Natural killer cell treated with Interleukin-12 subunit alpha and Interleukin-12 subunit beta and Interleukin-15 and Interleukin-18, amount 100 ng/mL, for 72 hours (primary cell): ENCODE results near the gene BCDIN3D. TPM values are rescaled to one million over a fixed set of nuclear protein-coding genes. Genes with fewer than 3 reads are reported as not detected.

Experiments used
- ATAC-seq, 2 donors: fragments of 150-1000 bp; cut with Tn5 transposase in 1 of 2; sonication (Bioruptor Pico), chemical (Tn5 transposase) in 1 of 2; 2 replicates each; pipeline ENCODE4 v1.10.0; 2021
- DNase-seq: peaks from one replicate; pipeline ENCODE4 v3.0.0; 2022; ENCODE audit warnings: low spot score
- H3K27ac Mint-ChIP-seq, 2 donors: 1 replicate in 1 of 2; 2 replicates in 1 of 2; pipeline ENCODE4 v1.8.0; 2022; ENCODE audit warnings: mixed read lengths in 2 of 2, mild to moderate bottlenecking in 1 of 2, moderate library complexity in 1 of 2
- H3K27me3 Mint-ChIP-seq, 2 donors: 1 replicate in 1 of 2; 2 replicates in 1 of 2; pipeline ENCODE4 v1.8.0; 2022; ENCODE audit warnings: mixed read lengths in 2 of 2
- H3K36me3 Mint-ChIP-seq: one replicate; pipeline ENCODE4 v1.8.0; 2022; ENCODE audit warnings: mixed read lengths
- H3K4me1 Mint-ChIP-seq, 2 donors: 1 replicate in 1 of 2; 2 replicates in 1 of 2; pipeline ENCODE4 v1.8.0; 2022; ENCODE audit warnings: low read depth in 2 of 2, mixed read lengths in 2 of 2, mild to moderate bottlenecking in 1 of 2
- H3K4me3 Mint-ChIP-seq: one replicate; pipeline ENCODE4 v1.8.0; 2022; ENCODE audit warnings: mixed read lengths
- H3K9me3 Mint-ChIP-seq: 2 replicates; pipeline ENCODE4 v1.8.0; 2022; ENCODE audit warnings: mixed read lengths
- total RNA-seq, 2 donors: library from RNA; stranded (reverse); gene quantifications; one replicate each; pipeline ENCODE4 v1.2.3, GENCODE V29; 2022

The BCDIN3D gene
- total RNA-seq, 2 donors from 2014 or later, result 5.9 to 6.8 TPM

DNA sequence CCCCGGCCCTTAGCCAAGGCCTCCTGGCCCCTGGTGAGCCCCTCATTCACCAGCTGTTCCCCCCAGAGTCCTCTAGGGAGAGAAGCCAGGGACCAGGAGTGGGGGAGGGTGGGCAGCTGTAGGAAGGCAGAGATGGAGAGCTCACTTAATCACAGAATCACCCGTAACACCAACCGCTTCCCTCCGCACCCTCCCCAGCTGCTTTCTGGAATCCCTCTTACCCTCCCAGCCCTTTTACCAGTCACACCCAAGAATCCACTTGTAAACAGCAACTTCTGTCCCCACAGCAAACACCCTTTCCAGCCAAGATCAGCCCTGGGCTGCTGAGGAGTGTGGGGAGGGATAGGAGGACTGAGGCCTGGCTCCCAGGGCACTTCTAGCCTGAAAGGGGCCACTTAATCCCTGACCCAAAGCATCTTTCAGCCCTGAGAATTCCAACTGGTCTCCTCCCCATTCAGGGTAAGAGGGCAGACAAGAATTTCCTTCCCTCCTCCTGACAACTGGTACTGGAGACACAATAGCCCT is 33.5 kb downstream of the BCDIN3D start:
- H3K36me3 Mint-ChIP-seq, result no peaks in the 10 kb centered on the region
- H3K27me3 Mint-ChIP-seq, result no peaks in the 10 kb centered on the region
- H3K27ac Mint-ChIP-seq, result no peak overlapping the region
- no peak for DNase-seq
- H3K9me3 Mint-ChIP-seq, result no peaks in the 10 kb centered on the region
- H3K4me1 Mint-ChIP-seq, result peaks cover 0 to 5% of the 10 kb centered on the region in 2 donors
- ATAC-seq, result no peak
- no peak overlapping the region for H3K4me3 Mint-ChIP-seq

DNA sequence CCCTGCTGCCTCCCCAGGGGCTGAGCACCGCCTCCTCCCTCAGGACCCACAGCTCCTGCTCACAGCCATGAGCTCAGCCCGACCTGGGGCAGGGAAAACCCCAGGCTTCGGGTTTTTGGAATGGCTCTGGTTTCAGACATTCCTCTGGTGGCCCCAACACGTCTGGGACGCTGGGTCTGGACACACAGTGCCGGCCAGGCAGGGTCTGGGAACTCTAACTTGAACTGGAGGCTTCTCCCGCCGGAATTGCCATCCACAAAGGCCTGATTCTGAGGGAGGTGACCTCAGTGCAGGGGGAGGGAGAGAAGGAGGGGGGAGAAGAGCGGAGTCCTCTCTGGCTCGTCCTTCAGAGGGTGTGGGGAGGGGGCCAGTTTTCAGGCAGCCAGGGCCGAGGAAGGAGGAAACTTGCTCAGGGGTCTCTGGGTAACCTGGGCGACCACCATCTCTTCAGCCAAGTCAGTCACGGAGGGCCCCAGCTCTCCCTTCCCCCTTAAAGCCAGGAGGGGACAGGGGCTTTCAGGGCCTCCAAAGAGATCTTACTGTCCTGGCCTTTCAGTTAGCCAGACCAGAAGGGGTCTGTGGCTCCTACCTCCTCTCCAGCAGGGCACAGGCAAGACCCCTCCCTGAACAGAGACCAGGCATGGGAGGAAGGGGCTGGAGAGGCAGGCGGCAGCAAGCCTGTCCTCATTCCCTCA is 34.1 kb downstream of the BCDIN3D start:
- peak; percentile 51 for DNase-seq
- no peak for ATAC-seq
- Mint-ChIP-seq H3K4me1 (peaks cover 0 to 5% of the 10 kb centered on the region in 2 donors), H3K27me3 (no peaks in the 10 kb centered on the region), H3K36me3 (no peaks in the 10 kb centered on the region), H3K9me3 (no peaks in the 10 kb centered on the region), H3K4me3 (no peak overlapping the region), H3K27ac (no peak overlapping the region)

DNA sequence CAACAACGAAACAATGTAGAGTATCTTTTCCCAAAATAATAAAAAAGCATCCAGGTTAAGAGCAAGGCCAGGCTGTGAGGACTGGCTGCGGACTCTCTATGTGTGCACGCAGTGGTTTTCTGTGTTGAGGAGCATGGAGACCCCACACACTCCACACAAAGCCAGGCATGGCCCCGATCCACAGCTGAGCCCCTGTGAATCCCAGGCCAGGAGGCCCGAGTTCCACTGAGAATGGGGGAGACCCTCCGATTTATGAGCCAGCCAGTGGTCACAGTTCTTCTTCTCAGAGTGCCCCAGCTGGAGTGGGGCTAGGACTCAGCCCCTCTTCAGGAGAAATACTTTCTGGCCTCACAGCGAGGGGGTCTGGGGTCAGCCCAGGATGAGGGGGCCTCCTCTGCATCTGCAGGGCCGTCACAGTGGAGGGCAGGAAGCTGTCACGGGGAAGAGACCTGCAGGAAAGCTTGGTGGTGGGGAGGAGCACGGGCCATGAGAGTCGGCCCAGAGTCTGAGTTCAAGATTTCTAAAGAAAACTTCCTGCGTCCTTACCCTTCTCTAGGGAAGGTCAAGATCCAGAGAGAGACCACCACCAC is 34.8 kb downstream of the BCDIN3D start:
- no peaks in the 10 kb centered on the region for H3K9me3 Mint-ChIP-seq
- no peaks in the 10 kb centered on the region for H3K27me3 Mint-ChIP-seq
- H3K36me3 Mint-ChIP-seq, result no peaks in the 10 kb centered on the region
- no peak for ATAC-seq
- peak; percentile 58 for DNase-seq
- peaks cover 0 to 5% of the 10 kb centered on the region in 2 donors for H3K4me1 Mint-ChIP-seq
- no peak overlapping the region for H3K27ac Mint-ChIP-seq
- H3K4me3 Mint-ChIP-seq, result no peak overlapping the region

DNA sequence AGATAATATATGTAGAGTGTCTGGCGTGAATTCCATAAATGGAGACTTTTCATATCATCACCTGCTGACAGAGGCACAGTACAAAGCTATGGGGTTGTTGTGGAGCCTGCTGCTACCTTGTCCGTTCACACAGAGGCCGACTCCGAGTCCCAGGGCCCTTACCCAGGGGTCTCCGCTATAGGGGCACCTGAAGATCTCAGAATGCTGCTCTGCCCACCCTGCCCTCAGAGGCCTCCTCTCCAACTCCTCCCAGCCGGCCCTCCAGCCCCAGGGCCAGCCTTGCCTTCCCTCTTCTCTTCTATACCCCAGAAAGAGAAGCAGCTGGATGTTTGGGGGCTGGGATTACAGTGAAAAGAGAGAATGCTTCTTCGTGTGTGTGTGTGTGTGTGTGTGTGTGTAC is 36.0 kb downstream of the BCDIN3D start:
- Mint-ChIP-seq H3K36me3 (no peaks in the 10 kb centered on the region), H3K4me3 (no peak overlapping the region), H3K27ac (no peak overlapping the region), H3K9me3 (no peaks in the 10 kb centered on the region), H3K27me3 (no peaks in the 10 kb centered on the region), H3K4me1 (peaks cover 0 to 2% of the 10 kb centered on the region in 2 donors)
- peak; percentile 23 for DNase-seq
- ATAC-seq, result no peak

DNA sequence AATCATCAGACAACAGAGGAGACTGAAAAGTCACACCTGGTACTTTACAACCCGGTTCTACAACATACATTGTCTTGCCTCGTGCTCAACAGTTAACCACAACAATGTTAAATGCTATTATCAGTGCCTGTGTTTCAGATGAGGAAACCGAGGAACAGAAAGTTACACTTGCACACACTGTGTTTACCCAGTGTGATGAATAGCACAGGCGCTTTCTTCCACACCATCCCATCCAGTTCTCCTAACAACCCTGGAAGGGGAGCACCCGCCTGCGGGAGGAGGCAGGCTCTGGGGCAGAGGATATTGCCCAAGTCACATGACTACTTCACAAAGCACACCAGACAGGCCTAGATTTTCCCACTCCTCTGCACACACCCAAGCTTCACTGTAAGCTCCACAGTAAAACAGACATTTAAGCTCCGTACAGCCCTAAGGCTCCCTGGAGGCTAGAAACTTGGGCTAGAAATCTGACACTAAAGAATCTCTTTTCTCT is 36.5 kb downstream of the BCDIN3D start:
- DNase-seq (no peak), ATAC-seq (no peak)
- Mint-ChIP-seq H3K4me1 (no peaks in the 10 kb centered on the region), H3K9me3 (no peaks in the 10 kb centered on the region), H3K27me3 (no peaks in the 10 kb centered on the region), H3K4me3 (no peak overlapping the region), H3K36me3 (no peaks in the 10 kb centered on the region), H3K27ac (no peak overlapping the region)

DNA sequence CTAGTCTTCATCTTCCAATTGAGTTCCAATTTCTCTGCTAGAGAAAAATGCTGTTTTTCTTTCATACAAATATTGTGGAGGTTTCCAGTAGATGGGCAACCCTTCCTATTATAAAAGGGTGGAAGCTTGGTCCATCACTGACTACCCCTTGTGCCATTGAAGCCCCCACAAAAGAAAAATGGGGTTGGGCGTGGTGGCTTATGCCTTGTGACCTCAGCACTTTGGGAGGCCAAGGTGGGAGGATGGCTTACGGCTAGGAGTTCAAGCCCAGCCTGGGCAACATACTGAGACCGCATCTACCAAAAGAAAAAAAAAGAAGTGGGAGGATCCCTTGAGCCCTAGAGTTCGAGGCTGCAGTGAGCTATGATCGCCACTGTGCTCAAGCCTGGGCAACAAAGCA is 37.5 kb downstream of the BCDIN3D start:
- H3K27me3 Mint-ChIP-seq, result no peaks in the 10 kb centered on the region
- H3K4me1 Mint-ChIP-seq, result no peaks in the 10 kb centered on the region
- H3K27ac Mint-ChIP-seq, result no peak overlapping the region
- no peak for DNase-seq
- no peak overlapping the region for H3K4me3 Mint-ChIP-seq
- H3K36me3 Mint-ChIP-seq, result no peaks in the 10 kb centered on the region
- H3K9me3 Mint-ChIP-seq, result no peaks in the 10 kb centered on the region
- no peak for ATAC-seq

DNA sequence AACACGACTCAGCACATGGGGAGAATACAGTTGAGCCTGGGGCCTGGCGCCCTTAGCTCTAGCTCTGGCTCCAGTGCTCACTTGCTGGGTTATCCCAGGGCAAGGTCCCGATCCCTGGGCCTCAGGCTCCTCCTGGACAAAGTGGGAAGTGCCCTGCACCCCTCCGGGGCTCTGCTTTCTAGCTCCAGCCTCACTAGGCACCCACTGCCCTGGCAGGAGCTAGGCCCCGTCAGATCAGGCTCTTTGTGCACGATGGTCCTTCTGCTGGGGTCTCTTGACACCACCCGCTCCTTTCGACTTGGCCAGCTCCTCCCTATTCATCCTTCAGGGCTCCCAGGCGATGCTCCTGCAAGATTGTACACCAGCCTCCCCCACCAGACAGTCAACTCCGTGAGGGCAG is 38.1 kb downstream of the BCDIN3D start:
- no peaks in the 10 kb centered on the region for H3K36me3 Mint-ChIP-seq
- DNase-seq (peak; percentile 47), ATAC-seq (no peak)
- H3K9me3 Mint-ChIP-seq, result no peaks in the 10 kb centered on the region
- no peaks in the 10 kb centered on the region for H3K4me1 Mint-ChIP-seq
- H3K27ac Mint-ChIP-seq, result no peak overlapping the region
- H3K4me3 Mint-ChIP-seq, result no peak overlapping the region
- no peaks in the 10 kb centered on the region for H3K27me3 Mint-ChIP-seq

DNA sequence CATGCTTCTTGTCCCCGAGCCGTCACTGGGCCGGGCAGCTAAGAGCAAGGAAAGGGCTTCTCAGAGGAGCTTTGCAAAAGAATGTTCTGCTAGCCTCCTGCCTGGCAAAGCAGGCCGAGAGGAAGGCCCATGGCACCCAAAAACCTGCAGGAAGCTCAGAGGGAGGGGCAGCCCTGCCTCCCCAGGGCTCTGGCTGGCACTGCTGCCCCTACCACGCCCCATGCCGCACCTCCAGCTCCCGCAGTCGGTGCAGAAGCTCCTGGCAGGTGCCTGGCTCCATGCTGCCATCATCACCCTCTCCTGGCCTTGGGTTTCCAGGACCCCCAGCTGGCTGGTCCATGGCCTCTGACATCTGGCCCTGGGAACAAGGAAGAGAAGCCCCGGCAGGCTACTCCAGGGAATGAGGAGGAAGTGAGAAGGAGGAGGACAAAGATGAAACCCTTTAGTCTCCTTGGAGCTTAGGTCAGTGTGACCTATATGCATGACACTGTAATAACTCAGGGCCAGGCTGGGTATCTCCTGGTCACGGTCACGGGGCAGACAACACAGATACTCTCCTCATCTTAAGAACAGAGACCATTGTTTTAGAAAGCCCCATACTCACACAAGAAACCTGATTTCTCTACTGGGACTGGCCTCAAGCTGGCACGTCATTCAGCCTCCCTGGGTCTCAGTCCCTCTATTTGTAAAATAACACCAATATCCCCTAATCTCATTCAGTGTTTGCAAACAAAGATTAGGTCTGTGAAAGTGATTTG is 39.0 kb downstream of the BCDIN3D start:
- H3K4me3 Mint-ChIP-seq, result no peak overlapping the region
- H3K9me3 Mint-ChIP-seq, result no peaks in the 10 kb centered on the region
- DNase-seq (peak; percentile 6), ATAC-seq (no peak)
- no peaks in the 10 kb centered on the region for H3K4me1 Mint-ChIP-seq
- H3K36me3 Mint-ChIP-seq, result no peaks in the 10 kb centered on the region
- no peaks in the 10 kb centered on the region for H3K27me3 Mint-ChIP-seq
- no peak overlapping the region for H3K27ac Mint-ChIP-seq

DNA sequence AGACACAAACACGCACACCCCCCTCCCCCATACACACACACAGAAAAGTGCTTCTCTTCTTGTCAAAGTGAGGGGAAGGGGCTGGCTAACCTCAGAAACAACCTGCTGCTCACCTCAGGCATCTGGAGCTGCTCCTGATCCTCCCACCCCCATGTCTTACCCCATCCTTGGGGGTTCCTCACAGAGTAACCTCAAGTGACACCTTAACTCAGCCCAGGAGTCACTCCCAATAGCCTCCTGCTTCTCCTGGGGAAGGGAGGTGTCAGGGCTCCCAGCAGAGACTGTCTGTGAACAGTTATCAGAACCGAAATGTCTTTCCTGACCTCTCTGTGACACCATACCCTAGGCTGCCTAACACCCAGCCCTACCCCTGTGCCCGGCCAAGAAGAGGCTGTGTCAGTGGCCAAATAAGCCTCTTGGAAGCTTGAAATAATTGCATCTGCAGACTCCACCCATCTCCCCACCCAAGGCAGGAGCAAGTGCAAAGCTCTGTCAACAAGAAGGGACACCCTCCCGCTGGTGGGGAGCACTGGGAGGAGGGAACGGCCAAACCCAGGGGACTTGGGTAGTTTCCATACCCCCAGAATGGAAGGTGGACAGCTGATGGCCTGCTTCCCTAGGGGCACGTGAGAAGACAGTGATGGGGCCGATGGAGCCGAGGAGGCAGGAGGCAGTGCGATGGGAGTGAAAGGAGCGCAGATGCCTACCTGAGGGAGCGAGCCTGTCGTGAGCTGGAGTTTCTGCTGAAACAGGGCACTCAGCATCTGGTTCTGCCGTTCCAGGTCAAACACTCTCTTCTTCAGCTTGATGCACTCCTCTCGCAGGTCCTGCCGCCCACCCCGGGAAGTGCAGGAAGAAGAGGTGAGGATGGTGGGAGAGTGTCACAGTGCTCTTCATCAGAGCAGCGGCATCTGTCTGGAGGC is 41.5 kb downstream of the BCDIN3D start:
- Mint-ChIP-seq H3K4me3 (no peak overlapping the region), H3K36me3 (no peaks in the 10 kb centered on the region), H3K27me3 (no peaks in the 10 kb centered on the region), H3K4me1 (no peaks in the 10 kb centered on the region), H3K27ac (no peak overlapping the region), H3K9me3 (no peaks in the 10 kb centered on the region)
- peak; percentile 53 for DNase-seq
- ATAC-seq, result no peak

DNA sequence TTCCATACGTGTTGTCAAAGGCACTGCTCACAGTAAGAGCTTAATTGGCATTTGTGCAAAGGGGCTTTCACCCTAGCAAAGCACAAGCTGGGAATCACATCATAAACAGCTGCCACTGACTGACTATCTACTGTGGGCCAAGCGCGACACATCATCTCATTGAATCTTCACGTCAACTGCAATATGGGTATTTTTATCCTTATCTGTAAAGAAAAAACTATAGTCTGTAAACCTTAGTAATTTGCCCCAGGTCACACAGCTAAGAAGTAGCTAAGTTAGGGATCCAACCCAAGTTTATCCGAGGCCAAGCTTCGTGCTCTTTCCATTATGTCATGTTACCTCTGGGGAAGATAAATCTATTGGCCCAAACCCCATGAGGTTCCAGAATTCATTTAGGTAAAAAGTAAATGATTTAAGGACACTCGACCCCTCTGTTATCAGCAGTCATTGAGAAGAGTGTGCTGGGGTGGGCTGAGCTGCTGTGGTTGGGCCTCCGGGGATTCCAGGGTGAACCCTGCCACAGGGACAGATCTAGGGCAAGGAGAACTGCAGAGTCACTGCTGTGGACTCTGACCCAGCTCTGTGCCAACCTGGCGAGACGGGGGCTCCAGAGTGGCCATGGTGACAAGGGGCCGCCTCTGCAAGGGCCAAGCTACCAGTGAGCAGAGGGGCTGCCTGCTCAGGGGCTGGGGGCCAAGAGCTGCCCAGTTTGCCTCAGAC is 42.3 kb downstream of the BCDIN3D start:
- Mint-ChIP-seq H3K27ac (no peak overlapping the region), H3K36me3 (no peaks in the 10 kb centered on the region), H3K4me1 (no peaks in the 10 kb centered on the region), H3K27me3 (no peaks in the 10 kb centered on the region), H3K9me3 (no peaks in the 10 kb centered on the region), H3K4me3 (no peak overlapping the region)
- DNase-seq (no peak), ATAC-seq (no peak)

DNA sequence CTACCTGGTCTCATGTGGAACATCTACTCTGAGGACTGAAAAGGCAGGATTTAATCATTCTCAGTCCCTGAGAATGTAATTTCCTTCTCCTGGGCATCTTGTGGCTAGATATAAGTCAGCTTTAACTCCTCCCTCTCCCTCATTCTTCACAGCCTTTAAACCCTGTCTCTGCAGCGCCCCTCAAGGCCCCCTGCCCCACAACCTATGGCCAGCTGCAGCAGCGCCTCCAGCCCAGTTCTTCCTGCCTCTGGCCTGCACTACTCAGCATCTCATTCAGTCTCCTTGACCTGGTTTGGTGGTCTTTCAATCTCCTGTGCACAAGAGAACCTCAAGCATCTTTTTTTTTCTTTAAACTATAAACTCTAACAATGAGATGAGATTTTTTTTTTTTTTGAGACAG is 44.0 kb downstream of the BCDIN3D start:
- no peak overlapping the region for H3K4me3 Mint-ChIP-seq
- ATAC-seq, result no peak
- no peaks in the 10 kb centered on the region for H3K4me1 Mint-ChIP-seq
- H3K36me3 Mint-ChIP-seq, result no peaks in the 10 kb centered on the region
- no peaks in the 10 kb centered on the region for H3K27me3 Mint-ChIP-seq
- DNase-seq, result peak; percentile 18
- H3K27ac Mint-ChIP-seq, result no peak overlapping the region
- H3K9me3 Mint-ChIP-seq, result no peaks in the 10 kb centered on the region

DNA sequence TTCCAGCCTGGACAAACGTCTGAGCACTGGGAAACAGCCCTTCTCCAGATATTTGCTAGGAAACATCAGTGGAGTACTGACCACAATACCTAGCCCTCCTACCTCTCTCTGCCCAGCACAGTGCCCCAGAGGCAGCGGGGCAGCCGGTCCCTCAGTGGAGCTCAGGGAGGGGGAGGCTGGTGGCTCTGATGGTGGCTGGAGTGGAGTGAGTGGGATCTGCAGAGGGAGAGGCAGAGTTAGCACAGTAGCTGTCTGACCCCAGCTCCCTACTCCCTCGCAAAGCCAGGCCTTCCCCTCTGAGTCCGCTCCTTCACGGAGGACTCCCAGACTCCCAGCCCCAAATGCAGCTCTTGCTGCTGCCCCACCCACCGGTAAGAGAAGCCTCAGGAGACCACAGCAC is 44.7 kb downstream of the BCDIN3D start:
- Mint-ChIP-seq H3K4me1 (no peaks in the 10 kb centered on the region), H3K4me3 (no peak overlapping the region), H3K27me3 (no peaks in the 10 kb centered on the region), H3K27ac (no peak overlapping the region), H3K9me3 (no peaks in the 10 kb centered on the region), H3K36me3 (no peaks in the 10 kb centered on the region)
- peak; percentile 37 for DNase-seq
- no peak for ATAC-seq

DNA sequence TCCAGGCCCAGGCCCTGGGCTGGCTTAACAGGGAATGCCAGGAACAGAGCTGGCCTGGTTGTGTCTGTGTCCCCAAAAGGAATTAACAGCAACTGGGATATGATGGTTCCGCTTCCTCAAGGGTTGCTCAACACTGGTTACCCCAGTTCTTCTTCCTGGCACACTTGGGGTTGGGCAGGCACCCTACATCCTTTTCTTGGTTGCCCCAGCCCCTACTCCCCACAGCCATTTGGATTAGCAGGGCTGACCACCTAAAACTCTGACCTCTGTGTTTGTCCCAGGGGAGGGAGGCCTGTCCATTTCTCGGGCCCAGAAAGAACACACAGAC is 45.5 kb downstream of the BCDIN3D start:
- Mint-ChIP-seq H3K36me3 (no peaks in the 10 kb centered on the region), H3K27me3 (no peaks in the 10 kb centered on the region)
- ATAC-seq, result no peak

More for the DNA sequence above, 45.5 kb downstream of the BCDIN3D start:
- peak; percentile 34 for DNase-seq
- no peaks in the 10 kb centered on the region for H3K4me1 Mint-ChIP-seq
- no peaks in the 10 kb centered on the region for H3K9me3 Mint-ChIP-seq
- H3K27ac Mint-ChIP-seq, result no peak overlapping the region
- no peak overlapping the region for H3K4me3 Mint-ChIP-seq
